A673 (cell line): ENCODE data around the gene PAGR1. TPM values are rescaled to one million over a fixed set of nuclear protein-coding genes. Genes with fewer than 3 reads are reported as not detected.
"Not testable (repeated sequence)": the region's sequence is repeated elsewhere in the genome, so short reads cannot be mapped to it uniquely, and the experiment has no call there.

Experiments used
- BruUV-seq: library from RNA; stranded (reverse); fragments of 400-500 nt; replicated peaks from 2 replicates; lab custom pipeline; 2021; lab: Mats Ljungman, UMichigan
- CTCF ChIA-PET: fragments of 300-600 bp; sonication (Branson Sonifier 250); formaldehyde crosslinking; loops from one replicate; lab custom pipeline; 2022; ENCODE audit warnings: antibody characterized with exemption; lab: Charles Lee
- POLR2A ChIA-PET: fragments of 300-600 bp; sonication (Branson Sonifier 250); formaldehyde crosslinking; loops from one replicate; lab custom pipeline; 2022; ENCODE audit warnings: antibody characterized with exemption; ENCODE audit not compliant: low non-redundant PET; lab: Charles Lee
- DNase-seq: peaks from one replicate; pipeline ENCODE4 v3.0.0-alpha.2; 2015; ENCODE audit warnings: low spot score
- H3K27ac ChIP-seq: fragments of 200-600 bp; sonication (generic); 2 replicates; pipeline ENCODE4 v1.5.1; 2016; ENCODE audit warnings: mixed run types, low read depth, mild to moderate bottlenecking, mixed read lengths, antibody characterized with exemption, low read length; ENCODE audit not compliant: poor library complexity, severe bottlenecking
- H3K27me3 ChIP-seq: fragments of 200-600 bp; sonication (generic); replicated peaks from 2 replicates; pipeline ENCODE4 v1.6.1; 2017; ENCODE audit warnings: mixed run types, low read depth, mild to moderate bottlenecking, mixed read lengths, antibody characterized with exemption, low read length; ENCODE audit not compliant: insufficient read depth, poor library complexity
- H3K36me3 ChIP-seq: fragments of 200-600 bp; sonication (generic); 2 replicates; pipeline ENCODE4 v1.6.1; 2016; ENCODE audit warnings: mixed run types, mild to moderate bottlenecking, mixed read lengths, antibody characterized with exemption, low read length; ENCODE audit not compliant: insufficient read depth, poor library complexity, severe bottlenecking
- H3K4me1 ChIP-seq: fragments of 200-600 bp; sonication (generic); 2 replicates; pipeline ENCODE4 v1.6.1; 2017; ENCODE audit warnings: mixed run types, mild to moderate bottlenecking, mixed read lengths, antibody characterized with exemption, low read length; ENCODE audit not compliant: insufficient read depth, poor library complexity, severe bottlenecking
- H3K4me3 ChIP-seq: fragments of 200-600 bp; sonication (generic); 2 replicates; pipeline ENCODE4 v1.5.1; 2016; ENCODE audit warnings: low read depth, mixed run types, mild to moderate bottlenecking, mixed read lengths, low read length; ENCODE audit not compliant: poor library complexity, severe bottlenecking
- H3K9me3 ChIP-seq: fragments of 200-600 bp; sonication (generic); 2 replicates; pipeline ENCODE4 v1.6.1; 2016; ENCODE audit warnings: mixed run types, low read depth, mild to moderate bottlenecking, mixed read lengths, antibody characterized with exemption, low read length; ENCODE audit not compliant: poor library complexity, severe bottlenecking
- CTCF ChIP-seq: fragments of 300-800, 200-600 bp; sonication (generic); conservative IDR thresholded peaks from 2 replicates; pipeline ENCODE4 v1.5.1; 2017; ENCODE audit warnings: low read depth, mild to moderate bottlenecking, antibody characterized with exemption, low read length, moderate library complexity, mixed read lengths
- EZH2 ChIP-seq: fragments of 200-600 bp; sonication (generic); IDR thresholded peaks from 2 replicates; pipeline ENCODE4 v1.6.1; 2017; ENCODE audit warnings: borderline replicate concordance, low read depth, mild to moderate bottlenecking, mixed read lengths, antibody characterized with exemption, low read length; ENCODE audit not compliant: poor library complexity, severe bottlenecking
- intact Hi-C: fragments of 100-400 bp; cut with micrococcal nuclease; formaldehyde crosslinking; loops from one replicate; pipeline ENCODE4 v1.10.0; 2022; ENCODE audit not compliant: unreplicated experiment
- total RNA-seq: library from RNA; stranded (reverse); gene quantifications from 2 replicates; pipeline ENCODE4 v1.2.3, GENCODE V29; 2021

The PAGR1 gene
- total RNA-seq, 1 experiment from 2014 or later, result 47.4 TPM

GRCh38 chr16:29769507-29769906, 46.4 kb upstream of the PAGR1 start:
- ChIA-PET CTCF (interaction anchor here (1.0 kb wide), 1 partner anchor 414 kb away, joined by 3 read pairs; the partner anchor contains the start of gene CORO1A), POLR2A (no interaction called here)
- no peaks in the 10 kb centered on the region for H3K9me3 ChIP-seq
- TF ChIP-seq EZH2 (no peak), CTCF (no peak)
- H3K4me1 ChIP-seq, result no peaks in the 10 kb centered on the region
- DNase-seq, result no peak
- no peaks in the 10 kb centered on the region for H3K36me3 ChIP-seq
- no peak overlapping the region for H3K4me3 ChIP-seq
- H3K27ac ChIP-seq, result no peak overlapping the region
- no peaks in the 10 kb centered on the region for H3K27me3 ChIP-seq
- no TSS peak for BruUV-seq
- intact Hi-C loops, result no loop called here

GRCh38 chr16:29770250-29770929, 45.6 kb upstream of the PAGR1 start:
- Histone ChIP-seq H3K4me1 (no peaks in the 10 kb centered on the region), H3K36me3 (no peaks in the 10 kb centered on the region), H3K4me3 (no peak overlapping the region), H3K27me3 (no peaks in the 10 kb centered on the region), H3K9me3 (no peaks in the 10 kb centered on the region), H3K27ac (no peak overlapping the region)
- BruUV-seq, result no TSS peak
- intact Hi-C loops, result no loop called here
- no peak for DNase-seq
- ChIA-PET POLR2A (no interaction called here), CTCF (interaction anchor here (1.0 kb wide), 1 partner anchor 413 kb away, joined by 3 read pairs; the partner anchor contains the start of gene CORO1A)
- TF ChIP-seq EZH2, result no peak
- no peak for TF ChIP-seq CTCF

GRCh38 chr16:29772330-29772729, 43.6 kb upstream of the PAGR1 start:
- DNase-seq, H3K4me1 ChIP-seq, BruUV-seq, CTCF ChIA-PET, H3K27me3 ChIP-seq, H3K9me3 ChIP-seq, intact Hi-C loops, H3K4me3 ChIP-seq, H3K36me3 ChIP-seq, H3K27ac ChIP-seq, POLR2A ChIA-PET: not testable (repeated sequence)

GRCh38 chr16:29774730-29775129, 41.2 kb upstream of the PAGR1 start:
- H3K4me3 ChIP-seq, result no peak overlapping the region
- H3K27ac ChIP-seq, result no peak overlapping the region
- DNase-seq, result no peak
- intact Hi-C loops, result no loop called here
- H3K9me3 ChIP-seq, result no peaks in the 10 kb centered on the region
- no peak for TF ChIP-seq EZH2
- CTCF ChIA-PET, result no interaction called here
- H3K36me3 ChIP-seq, result no peaks in the 10 kb centered on the region
- H3K4me1 ChIP-seq, result no peaks in the 10 kb centered on the region
- POLR2A ChIA-PET, result no interaction called here
- no TSS peak for BruUV-seq
- no peaks in the 10 kb centered on the region for H3K27me3 ChIP-seq
